ENCODE data around the gene DNAI7. TPM values are rescaled to one million over a fixed set of nuclear protein-coding genes. Genes with fewer than 3 reads are reported as not detected.

The DNAI7 gene
- polyA plus RNA-seq, 1 of the 3 experiments (the other 2 are of a cell fraction): 0.30 TPM

GRCh38 chr12:25135531-25136154 is 59.3 kb downstream of the DNAI7 start:
- no peak overlapping the region for H2AFZ ChIP-seq (ENCODE audit: low read depth)
- H3K9me3 ChIP-seq: no peaks in the 10 kb centered on the region; the same call in 1 of the 2 replicates
- TF ChIP-seq NFIC (IDR thresholded peaks at IDR 0.05; ENCODE audit: borderline replicate concordance): no peak
- TF ChIP-seq MXI1 (IDR thresholded peaks at IDR 0.05; ENCODE audit: low read depth, low read length): no peak
- TF ChIP-seq FOSL2 (IDR thresholded peaks at IDR 0.05; ENCODE audit: borderline replicate concordance, low read depth): no peak
- TF ChIP-seq USF1 (IDR thresholded peaks at IDR 0.05; ENCODE audit: borderline replicate concordance, low read depth): no peak
- no peak for TF ChIP-seq CHD2 (IDR thresholded peaks at IDR 0.05; ENCODE audit: low read length, partially characterized antibody)
- no peak for TF ChIP-seq RFX5 (IDR thresholded peaks at IDR 0.05; ENCODE audit: low read length)
- 75% methylated on average over 4 of the region's 6 CpGs for WGBS (ENCODE audit: low lambda C conversion rate)
- no peaks in the 10 kb centered on the region for H4K20me1 ChIP-seq (ENCODE audit: insufficient read depth)
- H3K9ac ChIP-seq: no peak overlapping the region
- no peaks in the 10 kb centered on the region for H3F3A ChIP-seq (replicated peaks; ENCODE audit: insufficient read depth)
- no peaks in the 10 kb centered on the region for H3K27me3 ChIP-seq (ENCODE audit: insufficient read depth)
- no peaks in the 10 kb centered on the region for H3K9me2 ChIP-seq
- POLR2A ChIA-PET: no interaction called here
- H3K4me2 ChIP-seq: no peak overlapping the region
- no peak overlapping the region; a peak in 1 of 4 replicates for H3K4me3 ChIP-seq (ENCODE audit: low read depth in 2 of 2, low read length in 1 of 2)
- no peaks in the 10 kb centered on the region for H3K4me1 ChIP-seq (ENCODE audit: control insufficient read depth in 1 of 2, insufficient read depth in 2 of 2, low read depth in 1 of 2, low read length in 1 of 2)
- H3K36me3 ChIP-seq (replicated peaks in 1 of 2; ENCODE audit: control insufficient read depth in 1 of 2, insufficient read depth in 2 of 2, low read length in 1 of 2): no peaks in the 10 kb centered on the region
- no peak for DNase-seq
- CTCF ChIA-PET: interaction anchor here (0.9 to 2.0 kb wide), 6 partner anchors 10 to 180 kb away, joined by 3 to 8 read pairs (median 4); no protein-coding TSS in a partner anchor
- H3K79me2 ChIP-seq (ENCODE audit: insufficient read depth): no peaks in the 10 kb centered on the region
- H3K27ac ChIP-seq (ENCODE audit: low read depth in 2 of 2, low read length in 1 of 2): no peak overlapping the region

GRCh38 chr12:25131270-25131669 is 63.7 kb downstream of the DNAI7 start:
- no peak for DNase-seq
- Histone ChIP-seq H3K27ac (ENCODE audit: low read depth in 2 of 2, low read length in 1 of 2) (no peak overlapping the region), H3K9ac (no peak overlapping the region), H3K4me1 (ENCODE audit: control insufficient read depth in 1 of 2, insufficient read depth in 2 of 2, low read depth in 1 of 2, low read length in 1 of 2) (no peaks in the 10 kb centered on the region), H3F3A (replicated peaks; ENCODE audit: insufficient read depth) (no peaks in the 10 kb centered on the region), H3K79me2 (ENCODE audit: insufficient read depth) (no peaks in the 10 kb centered on the region), H2AFZ (ENCODE audit: low read depth) (no peak overlapping the region), H4K20me1 (ENCODE audit: insufficient read depth) (no peaks in the 10 kb centered on the region), H3K9me2 (no peaks in the 10 kb centered on the region), H3K27me3 (ENCODE audit: insufficient read depth) (no peaks in the 10 kb centered on the region), H3K4me2 (no peak overlapping the region), H3K4me3 (ENCODE audit: low read depth in 2 of 2, low read length in 1 of 2) (no peak overlapping the region), H3K9me3 (no peaks in the 10 kb centered on the region), H3K36me3 (replicated peaks in 1 of 2; ENCODE audit: control insufficient read depth in 1 of 2, insufficient read depth in 2 of 2, low read length in 1 of 2) (no peaks in the 10 kb centered on the region)
- CTCF ChIA-PET: interaction anchor here (0.6 to 3.0 kb wide), 6 partner anchors 14 to 1429 kb away, joined by 3 to 29 read pairs (median 5); no protein-coding TSS in a partner anchor
- POLR2A ChIA-PET: no interaction called here
- no peak for TF ChIP-seq CTCF (IDR thresholded peaks at IDR 0.05)
- no peak for TF ChIP-seq GABPA (IDR thresholded peaks at IDR 0.05; ENCODE audit: low read depth)
- TF ChIP-seq POLR2AphosphoS5 (IDR thresholded peaks at IDR 0.05; ENCODE audit: low read depth, low read length): no peak
- TF ChIP-seq RAD21 (IDR thresholded peaks at IDR 0.05; ENCODE audit: low read length): no peak
- no peak for TF ChIP-seq EZH2phosphoT487 (IDR thresholded peaks at IDR 0.05; ENCODE audit: borderline replicate concordance, low read depth)
- TF ChIP-seq PBX3 (IDR thresholded peaks at IDR 0.05): no peak
- 46% methylated on average over 2 of the region's 2 CpGs for WGBS (ENCODE audit: low lambda C conversion rate)

Data from SK-N-SH (cell line).